Non-pigmented ciliary epithelial cell (primary cell): ENCODE results near the gene KRT76.
"Not testable (repeated sequence)": the region's sequence is repeated elsewhere in the genome, so short reads cannot be mapped to it uniquely, and the experiment has no call there.

ENCODE experiments used
- DNase-seq: peaks from one replicate; pipeline ENCODE4 v3.0.0-alpha.2; 2010; ENCODE audit warnings: low read depth

KRT76 gene

DNA sequence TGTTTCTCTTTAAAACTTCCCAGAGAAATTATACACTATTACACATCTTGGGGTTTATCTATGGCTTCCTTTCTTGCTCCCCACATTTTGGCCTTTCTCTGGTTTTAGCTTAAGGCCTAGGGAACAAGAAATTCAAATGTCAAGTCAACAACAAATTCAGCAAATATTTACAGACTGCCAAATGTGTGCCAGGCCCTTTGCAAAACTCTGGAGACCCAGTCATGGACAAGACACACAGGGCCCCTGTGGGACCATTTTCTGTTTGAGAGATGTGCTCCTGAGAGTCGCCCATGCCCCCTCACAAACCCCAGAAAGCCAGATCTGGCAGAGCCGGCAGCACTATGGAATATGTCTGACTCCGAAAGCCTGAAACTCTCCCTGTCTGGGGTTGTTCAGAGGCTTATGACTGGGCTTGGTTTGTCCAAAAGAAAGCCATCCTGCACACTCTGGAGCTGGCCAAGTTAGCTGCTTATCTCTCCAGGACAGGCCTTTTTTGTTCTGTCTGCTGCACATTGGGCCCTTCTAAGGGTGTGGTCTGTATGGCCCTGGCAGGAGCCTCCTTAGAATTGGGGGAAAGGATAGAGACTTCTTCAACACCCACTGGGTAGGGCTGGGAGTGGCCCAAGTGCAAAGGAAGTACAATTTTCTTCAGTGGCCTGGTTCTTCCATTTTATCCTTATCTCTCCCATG is 19.8 kb upstream of the KRT76 start:
- DNase-seq: no peak

- DNase-seq: no peak
Observed at GRCh38 chr12:52796429-52796794, 19.3 kb upstream of the KRT76 start.

- DNase-seq: no peak
Observed at GRCh38 chr12:52795694-52796428, 18.7 kb upstream of the KRT76 start, which contains the start of gene KRT3. KRT3 (minus strand) TSS chr12:52796117; CDS start chr12:52796042, 75 bp downstream.

DNA sequence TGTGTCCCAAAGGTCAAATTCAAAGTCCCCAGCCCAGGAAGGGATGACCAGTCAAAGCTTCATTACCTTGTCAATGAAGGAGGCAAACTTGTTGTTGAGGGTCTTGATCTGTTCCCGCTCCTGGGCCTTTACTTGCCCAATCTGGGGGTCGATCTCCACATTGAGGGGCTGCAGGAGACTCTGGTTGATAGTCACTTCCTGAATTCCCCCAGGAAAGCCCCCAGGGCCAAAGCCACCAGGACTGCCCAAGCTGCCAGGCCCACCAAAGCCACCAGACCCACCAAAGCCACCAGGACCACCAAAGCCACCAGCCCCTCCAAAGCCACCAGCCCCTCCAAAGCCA is 18.2 kb upstream of the KRT76 start:
- not testable (repeated sequence) for DNase-seq

DNA sequence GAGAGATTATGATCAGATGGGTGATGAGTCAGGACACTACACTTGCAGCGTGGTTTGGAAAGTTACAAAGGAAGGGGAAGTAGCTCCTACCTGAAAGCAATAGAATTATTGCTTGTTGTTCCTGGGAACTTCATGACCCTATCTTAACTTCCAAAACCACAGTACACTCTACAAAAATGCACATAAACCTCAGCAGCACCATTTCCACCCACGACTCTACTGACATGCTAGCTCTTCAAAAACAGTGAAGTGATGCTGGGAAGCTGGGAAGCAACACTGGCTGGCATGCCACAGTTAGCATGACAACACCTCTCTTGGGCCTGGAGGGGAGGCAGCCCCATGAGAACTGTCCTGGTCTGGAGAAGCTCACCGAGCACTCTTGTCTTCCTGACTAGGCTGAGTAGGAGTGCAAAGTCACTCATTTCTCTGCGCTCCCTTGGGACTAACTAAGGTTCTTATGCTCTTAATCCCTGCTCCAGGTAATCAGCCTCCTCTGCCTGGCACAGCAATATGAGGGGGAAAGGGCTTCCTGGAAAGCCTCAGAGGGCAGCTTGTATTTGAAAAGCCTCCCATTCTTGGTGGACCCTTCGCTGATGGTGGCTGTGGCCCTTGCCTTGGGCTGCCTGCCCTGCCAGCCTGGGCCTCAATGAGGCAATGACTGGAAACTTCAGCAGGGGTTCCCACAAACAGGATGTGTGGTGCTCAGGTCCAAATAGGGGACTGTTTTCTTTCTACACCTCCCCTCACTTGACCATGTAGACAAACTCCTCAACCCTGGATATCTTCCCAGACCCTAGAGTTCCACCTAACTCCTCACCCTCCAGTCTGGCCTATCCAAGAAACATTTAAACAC is 17.6 kb upstream of the KRT76 start:
- DNase-seq: no peak

- no peak for DNase-seq
Observed at GRCh38 chr12:52792185-52793029, 15.3 kb upstream of the KRT76 start.

GRCh38 chr12:52791271-52792184 is 14.4 kb upstream of the KRT76 start:
- DNase-seq: no peak

GRCh38 chr12:52790427-52791270 is 13.5 kb upstream of the KRT76 start:
- no peak for DNase-seq

GRCh38 chr12:52789637-52790426 is 12.7 kb upstream of the KRT76 start:
- no peak for DNase-seq

- no peak for DNase-seq
Observed at GRCh38 chr12:52788876-52789636, 11.9 kb upstream of the KRT76 start.

- no peak for DNase-seq
Observed at GRCh38 chr12:52788192-52788875, 11.2 kb upstream of the KRT76 start.

DNA sequence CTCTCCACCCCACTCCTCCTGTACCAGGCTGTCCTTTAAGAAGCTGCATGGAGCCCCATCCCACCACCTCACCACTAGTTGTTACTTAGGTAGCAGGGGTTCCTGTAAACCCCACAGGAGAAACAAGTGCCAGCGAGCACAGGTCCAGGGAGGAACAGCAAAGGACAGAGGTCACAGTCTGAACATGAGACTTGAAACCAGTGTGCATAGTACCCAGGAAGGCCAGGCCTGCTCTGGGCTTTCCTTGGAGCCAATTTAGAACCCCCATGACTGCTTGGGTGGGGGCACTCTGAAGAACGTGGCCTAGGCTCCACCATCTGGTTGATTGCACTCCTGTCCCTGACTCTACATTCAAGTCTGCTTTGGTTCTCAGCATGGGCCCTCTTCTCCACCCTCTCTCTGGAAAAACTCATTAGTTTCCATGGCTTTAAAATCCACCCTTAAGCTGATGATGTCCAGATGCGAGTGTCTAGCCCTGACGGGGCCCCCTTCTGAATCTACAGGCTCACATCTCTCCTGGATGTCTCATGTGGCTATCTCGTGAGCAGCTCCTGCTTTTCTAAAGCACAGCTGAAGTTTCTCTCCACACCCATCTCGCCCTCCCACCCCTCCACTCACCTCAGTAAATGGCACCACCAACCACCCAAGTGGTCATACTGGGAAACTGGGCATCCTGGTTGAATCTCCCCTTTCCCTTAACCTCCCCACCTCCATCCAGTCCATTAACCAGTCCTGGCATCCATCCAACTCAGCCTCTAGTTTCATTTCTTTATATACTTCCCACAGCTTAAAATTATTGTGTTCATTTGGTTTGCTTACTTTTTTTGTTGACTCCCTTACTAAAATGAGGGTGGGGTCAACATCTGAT is 10.4 kb upstream of the KRT76 start:
- no peak for DNase-seq

GRCh38 chr12:52784909-52785308 is 7.8 kb upstream of the KRT76 start:
- DNase-seq: no peak

DNA sequence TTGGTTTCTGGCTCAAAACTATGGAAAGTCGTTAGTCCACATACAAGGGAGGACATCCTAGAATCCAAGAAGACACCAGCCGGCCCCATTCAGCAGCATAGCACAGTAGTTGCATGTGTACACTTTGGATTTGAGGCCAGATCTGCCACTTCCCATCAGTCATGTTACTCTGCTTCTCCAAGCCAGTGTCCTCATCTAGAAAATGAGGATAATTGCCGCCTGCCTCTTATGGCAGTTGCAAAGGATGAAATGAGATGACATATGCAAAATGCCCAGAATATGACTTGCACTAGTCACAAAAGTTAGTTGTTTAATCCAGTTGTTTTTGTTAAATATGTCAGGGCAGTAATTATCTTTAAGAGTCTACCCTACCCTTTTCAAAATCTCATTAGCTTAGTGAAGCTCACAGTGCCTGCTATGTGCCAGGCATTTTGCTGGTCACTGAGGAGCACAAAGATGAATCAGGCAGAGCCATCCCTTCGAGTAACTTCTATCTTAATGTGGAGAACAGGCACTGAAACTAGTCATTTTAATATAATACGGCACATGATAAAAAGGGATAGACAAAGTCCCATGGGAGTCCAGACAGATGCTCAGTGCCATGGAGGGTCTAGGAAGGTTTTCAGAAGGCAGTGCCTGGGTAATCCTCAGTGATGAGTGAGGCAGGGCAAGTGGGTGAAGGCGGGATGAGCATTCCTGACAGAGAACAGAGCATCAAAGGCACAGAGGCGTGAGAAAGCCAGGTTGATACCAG is 6.6 kb upstream of the KRT76 start:
- DNase-seq: no peak

GRCh38 chr12:52782502-52782901 is 5.4 kb upstream of the KRT76 start:
- no peak for DNase-seq
